H1 (cell line): ENCODE measurements around the gene NEGR1. TPM values are rescaled to one million over a fixed set of nuclear protein-coding genes. Genes with fewer than 3 reads are reported as not detected.

Source experiments
- BCL11A ChIP-seq, 2 experiments: IDR thresholded peaks; one replicate each; pipeline ENCODE4 v1.6.1; 2011; ENCODE audit warnings: low read depth in 2 of 2, low read length in 2 of 2, mild to moderate bottlenecking in 2 of 2
- CHD1 ChIP-seq: IDR thresholded peaks from 2 replicates; pipeline ENCODE4 v1.6.1; 2012; ENCODE audit warnings: low read depth, low read length, improper control_type of control experiment
- CTBP2 ChIP-seq: IDR thresholded peaks from 2 replicates; pipeline ENCODE4 v1.7.0; 2011; ENCODE audit warnings: borderline replicate concordance, mild to moderate bottlenecking, moderate library complexity, mixed read lengths, low read length; ENCODE audit not compliant: insufficient read depth, insufficient read length
- RXRA ChIP-seq: IDR thresholded peaks from 2 replicates; pipeline ENCODE4 v1.6.1; 2011; ENCODE audit warnings: low read depth, mild to moderate bottlenecking, low read length, moderate library complexity; ENCODE audit not compliant: insufficient read depth
- TAF1 ChIP-seq: IDR thresholded peaks from 2 replicates; pipeline ENCODE4 v1.6.1; 2011; ENCODE audit warnings: mild to moderate bottlenecking, low read depth, low read length
- polyA plus RNA-seq, 7 experiments: library from polyadenylated mRNA; depleted of rRNA in 3 of 7; stranded (reverse) in 5 of 7; unstranded in 2 of 7; fragments of >200 nt in 5 of 7; fragments of 200-250 nt in 2 of 7; gene quantifications; 1 replicate in 5 of 7; 2 replicates in 1 of 7; 4 replicates in 1 of 7; pipeline versions ENCODE4 v1.2.1 to v1.2.3, GENCODE V29; 2011 to 2013; ENCODE audit warnings: missing spikeins in 2 of 7, mixed read lengths in 2 of 7
- total RNA-seq: library from RNA; stranded (reverse); fragmentation: NEBNext Ultra II Directional; extraction: Animal tissue kit (Norgen Biotek cat#: 25700); gene quantifications from 2 replicates; pipeline ENCODE4 v1.2.1, GENCODE V29; 2021

NEGR1 gene
- total and polyA plus RNA-seq, 2 of the 8 experiments (the other 6 are each of a cell fraction or from before 2014, with no cell fraction given) = 0.71 to 1.3 TPM

DNA sequence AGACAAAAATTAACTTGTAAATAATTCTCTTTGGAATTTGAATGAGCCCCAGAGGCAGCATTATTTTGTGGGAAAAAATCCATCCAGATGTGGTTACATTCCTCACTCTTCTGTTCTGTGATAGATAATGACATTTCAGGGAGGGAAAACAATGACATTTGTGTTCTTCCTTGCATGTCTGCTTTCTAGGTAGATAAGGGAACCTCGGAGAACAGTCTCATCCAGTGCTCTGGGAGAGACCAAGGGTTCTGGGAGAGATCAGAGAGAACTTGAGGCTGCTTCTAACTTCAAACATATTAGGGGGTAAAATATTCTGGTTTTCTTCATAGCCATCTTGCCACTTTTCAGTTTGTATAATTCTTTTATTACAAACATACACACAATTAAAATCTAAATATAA, 269.2 kb downstream of the NEGR1 start (continued):
- TF ChIP-seq TAF1 (no peak), CHD1 (no peak), CTBP2 (no peak), BCL11A (IDR thresholded peaks at IDR 0.05; ENCODE audit: low read depth in 2 of 2, low read length in 2 of 2) (no peak), RXRA (no peak)
